ENCODE results near the gene PKNOX1.
"Not testable (repeated sequence)": the region's sequence is repeated elsewhere in the genome, so short reads cannot be mapped to it uniquely, and the experiment has no call there.

GRCh38 chr21:42938606-42938995 is 35.8 kb upstream of the PKNOX1 start:
- TF ChIP-seq, protein P1, sequence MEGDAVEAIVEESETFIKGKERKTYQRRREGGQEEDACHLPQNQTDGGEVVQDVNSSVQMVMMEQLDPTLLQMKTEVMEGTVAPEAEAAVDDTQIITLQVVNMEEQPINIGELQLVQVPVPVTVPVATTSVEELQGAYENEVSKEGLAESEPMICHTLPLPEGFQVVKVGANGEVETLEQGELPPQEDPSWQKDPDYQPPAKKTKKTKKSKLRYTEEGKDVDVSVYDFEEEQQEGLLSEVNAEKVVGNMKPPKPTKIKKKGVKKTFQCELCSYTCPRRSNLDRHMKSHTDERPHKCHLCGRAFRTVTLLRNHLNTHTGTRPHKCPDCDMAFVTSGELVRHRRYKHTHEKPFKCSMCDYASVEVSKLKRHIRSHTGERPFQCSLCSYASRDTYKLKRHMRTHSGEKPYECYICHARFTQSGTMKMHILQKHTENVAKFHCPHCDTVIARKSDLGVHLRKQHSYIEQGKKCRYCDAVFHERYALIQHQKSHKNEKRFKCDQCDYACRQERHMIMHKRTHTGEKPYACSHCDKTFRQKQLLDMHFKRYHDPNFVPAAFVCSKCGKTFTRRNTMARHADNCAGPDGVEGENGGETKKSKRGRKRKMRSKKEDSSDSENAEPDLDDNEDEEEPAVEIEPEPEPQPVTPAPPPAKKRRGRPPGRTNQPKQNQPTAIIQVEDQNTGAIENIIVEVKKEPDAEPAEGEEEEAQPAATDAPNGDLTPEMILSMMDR (conservative IDR thresholded peaks at IDR 0.05 in 1 of 2, IDR thresholded peaks at IDR 0.05 in 1 of 2; ENCODE audit: low read depth in 1 of 2, low read length in 2 of 2) = not testable (repeated sequence)
- TF ChIP-seq EZH2 (IDR thresholded peaks at IDR 0.05; ENCODE audit: low read length, missing control alignments) = not testable (repeated sequence)
